GM19452 (cell line): Measurements from ENCODE around the gene LCN1.
"Not testable (repeated sequence)": the region's sequence is repeated elsewhere in the genome, so short reads cannot be mapped to it uniquely, and the experiment has no call there.

ENCODE experiments used
- ATAC-seq: cut with Tn5 transposase; IDR thresholded peaks from one replicate; pipeline ENCODE4 v1.9.1; 2021; ENCODE audit not compliant: unreplicated experiment

The LCN1 gene

GRCh38 chr9:135545646-135546176 lies 24.5 kb downstream of the LCN1 start, which contains the start of gene OBP2A:
Gene OBP2A, plus strand, starts transcription at chr9:135546126. Its CDS starts 55 bp downstream, at chr9:135546181.
- not testable (repeated sequence) for ATAC-seq

DNA sequence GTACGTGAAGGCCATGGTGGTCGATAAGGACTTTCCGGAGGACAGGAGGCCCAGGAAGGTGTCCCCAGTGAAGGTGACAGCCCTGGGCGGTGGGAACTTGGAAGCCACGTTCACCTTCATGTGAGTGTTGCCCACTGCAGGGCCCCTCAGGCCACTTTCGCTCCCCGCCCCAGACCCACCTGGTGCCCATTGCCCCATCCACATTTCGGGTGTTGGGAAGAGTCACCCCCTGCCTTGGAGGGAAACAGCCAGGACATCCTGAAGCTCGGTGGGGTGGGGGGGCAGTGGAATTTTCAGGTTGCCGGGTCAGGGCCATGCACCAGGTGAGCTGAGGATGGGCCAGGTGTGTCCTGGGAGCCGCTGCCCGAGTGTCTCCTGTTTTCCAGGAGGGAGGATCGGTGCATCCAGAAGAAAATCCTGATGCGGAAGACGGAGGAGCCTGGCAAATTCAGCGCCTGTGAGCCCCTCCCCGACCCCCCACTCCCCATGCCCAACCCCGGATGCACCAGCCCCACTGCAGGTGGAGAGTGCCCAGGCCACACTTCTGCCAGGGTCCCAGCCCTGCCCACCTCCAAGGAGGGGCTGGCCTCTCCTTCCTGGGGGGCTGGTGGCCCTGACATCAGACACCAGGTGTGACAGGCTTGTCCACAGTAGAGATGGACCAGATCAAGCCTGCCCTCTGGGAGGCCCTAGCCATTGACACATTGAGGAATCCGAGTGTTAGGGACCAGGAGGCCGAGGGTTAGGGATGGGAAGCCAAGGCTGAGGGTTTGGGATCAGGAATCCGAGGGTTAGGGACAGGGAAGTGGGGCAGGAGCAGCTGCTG lies 25.8 kb downstream of the LCN1 start:
- not testable (repeated sequence) for ATAC-seq

DNA sequence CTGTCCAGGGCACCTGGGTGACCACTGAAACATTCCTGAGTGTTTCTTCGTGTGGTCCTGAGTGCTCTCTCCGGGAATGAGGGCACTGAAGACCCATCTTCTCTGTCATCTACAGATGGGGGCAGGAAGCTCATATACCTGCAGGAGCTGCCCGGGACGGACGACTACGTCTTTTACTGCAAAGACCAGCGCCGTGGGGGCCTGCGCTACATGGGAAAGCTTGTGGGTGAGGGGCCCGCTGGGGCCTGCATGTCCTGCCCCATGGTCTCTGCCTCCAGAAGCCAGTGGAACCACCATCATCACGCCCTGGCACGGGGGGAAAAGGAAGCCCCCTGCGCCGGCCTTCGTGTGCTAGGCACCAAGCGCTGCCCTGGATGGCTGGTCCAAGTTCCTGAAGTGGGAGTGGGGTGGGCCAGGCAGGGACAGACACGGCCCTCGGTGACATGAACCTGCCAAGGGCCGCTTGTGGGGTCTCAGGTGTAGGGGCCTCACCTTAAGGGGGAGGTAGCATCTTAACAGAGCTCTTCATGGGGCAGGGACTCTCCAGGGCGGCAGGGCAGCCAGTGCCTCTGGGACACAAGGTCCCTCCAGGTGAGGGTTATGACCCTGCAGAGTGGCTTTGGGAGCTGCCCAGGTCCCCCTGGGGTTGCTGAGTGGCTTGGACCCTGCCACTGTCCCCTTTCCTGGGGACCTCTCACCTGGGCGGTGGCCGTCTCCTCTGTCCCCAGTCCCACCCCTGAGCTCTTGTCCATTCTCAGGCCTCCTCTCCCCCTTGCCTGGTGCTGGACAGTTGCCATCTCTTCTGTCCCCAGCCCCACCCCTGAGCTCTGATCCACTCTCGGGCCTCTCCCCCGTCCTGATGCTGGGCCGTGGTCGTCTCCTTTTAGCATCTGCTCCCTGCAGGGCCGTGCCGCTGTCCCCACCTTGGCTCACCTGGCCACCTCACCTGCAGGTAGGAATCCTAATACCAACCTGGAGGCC lies 26.8 kb downstream of the LCN1 start:
- ATAC-seq = no peak

DNA sequence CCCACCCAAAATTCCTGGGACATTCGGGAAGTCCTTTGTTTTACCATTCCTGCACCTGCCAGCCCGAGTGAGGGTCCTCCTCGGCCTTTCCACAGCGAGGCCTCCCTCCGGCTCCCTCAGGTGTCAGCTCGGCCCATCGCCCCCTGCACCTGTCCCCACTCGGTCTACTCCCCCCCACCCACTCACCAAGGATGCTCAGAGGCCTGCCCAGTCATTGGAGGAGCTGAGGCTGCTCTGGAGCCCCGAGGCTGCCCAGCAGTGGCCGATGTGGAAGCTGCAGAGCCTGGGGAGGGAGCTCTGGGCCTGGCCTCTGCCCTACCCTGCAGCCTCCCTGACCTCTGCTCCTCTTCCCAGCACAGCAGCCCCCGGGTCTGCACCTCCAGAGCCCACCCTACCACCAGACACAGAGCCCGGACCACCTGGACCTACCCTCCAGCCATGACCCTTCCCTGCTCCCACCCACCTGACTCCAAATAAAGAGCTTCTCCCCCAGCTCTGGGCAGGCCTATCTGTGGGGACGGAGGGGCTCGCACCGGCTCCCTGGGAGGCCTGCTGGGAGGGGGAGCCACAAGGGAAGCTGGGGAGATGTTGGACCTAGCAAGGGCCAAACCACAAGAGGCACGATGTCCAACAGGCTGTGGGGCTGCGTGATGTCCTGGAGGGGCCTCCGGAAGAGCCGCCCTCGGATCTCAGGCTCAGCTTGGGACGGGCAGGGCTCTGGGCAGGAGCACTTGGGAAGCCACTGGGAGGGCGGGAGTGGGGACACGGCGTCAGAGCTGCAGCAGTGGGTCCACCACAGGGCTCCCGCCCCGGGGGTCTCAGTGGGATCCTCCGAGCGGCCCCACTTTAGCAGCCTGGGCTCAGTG lies 28.5 kb downstream of the LCN1 start:
- not testable (repeated sequence) for ATAC-seq

DNA sequence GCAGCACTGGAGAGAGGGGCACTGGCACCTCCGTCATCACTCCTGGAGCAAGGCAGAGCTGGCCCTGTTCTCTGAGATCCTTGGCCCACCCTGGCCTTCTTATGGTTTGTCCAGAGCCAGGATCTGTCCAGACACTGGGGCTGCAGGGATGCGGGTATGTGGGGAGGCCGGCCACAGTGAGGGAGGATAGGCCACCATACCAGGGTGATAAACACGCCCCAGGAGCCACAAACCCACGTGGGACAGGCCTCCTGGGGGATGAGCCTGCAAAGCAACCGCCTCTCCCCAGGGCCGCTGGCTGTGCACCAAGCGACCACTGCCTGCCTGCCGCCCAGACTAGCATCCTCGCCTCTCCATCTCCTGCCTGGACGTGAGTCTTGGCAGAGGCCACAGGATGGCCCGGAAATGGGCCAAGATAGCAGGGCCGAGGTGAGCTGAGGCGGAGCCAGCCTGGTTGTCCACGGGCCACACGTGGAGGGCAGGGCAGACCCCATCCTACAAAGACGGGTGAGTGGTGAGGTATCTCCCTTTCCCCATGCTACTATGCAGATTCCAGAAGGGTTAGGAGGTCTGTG lies 29.2 kb downstream of the LCN1 start:
- no peak for ATAC-seq

- ATAC-seq = no peak
Measured at GRCh38 chr9:135551031-135551430, 29.8 kb downstream of the LCN1 start.

DNA sequence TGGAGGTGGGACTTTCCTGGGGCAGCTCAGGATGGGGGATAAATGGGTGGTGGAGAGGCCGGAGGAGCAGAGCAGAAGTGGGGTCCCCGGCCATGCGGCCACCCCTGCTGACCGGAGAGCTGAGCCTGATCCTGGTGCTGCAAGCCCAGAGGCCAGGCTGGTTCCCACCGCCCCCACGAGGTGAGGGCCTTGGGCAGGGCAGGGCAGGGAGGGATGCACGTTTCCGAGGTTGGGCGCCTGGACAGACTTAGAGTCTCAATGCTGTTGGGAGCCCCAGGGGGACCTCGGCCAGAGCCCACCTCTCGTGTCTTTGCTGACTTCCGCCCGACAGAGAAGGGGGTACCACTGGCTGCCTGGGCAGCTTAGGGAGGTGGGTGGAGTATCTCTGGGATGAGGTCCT lies 30.2 kb downstream of the LCN1 start:
- ATAC-seq = no peak

GRCh38 chr9:135552021-135552697 lies 30.9 kb downstream of the LCN1 start:
- no peak for ATAC-seq

DNA sequence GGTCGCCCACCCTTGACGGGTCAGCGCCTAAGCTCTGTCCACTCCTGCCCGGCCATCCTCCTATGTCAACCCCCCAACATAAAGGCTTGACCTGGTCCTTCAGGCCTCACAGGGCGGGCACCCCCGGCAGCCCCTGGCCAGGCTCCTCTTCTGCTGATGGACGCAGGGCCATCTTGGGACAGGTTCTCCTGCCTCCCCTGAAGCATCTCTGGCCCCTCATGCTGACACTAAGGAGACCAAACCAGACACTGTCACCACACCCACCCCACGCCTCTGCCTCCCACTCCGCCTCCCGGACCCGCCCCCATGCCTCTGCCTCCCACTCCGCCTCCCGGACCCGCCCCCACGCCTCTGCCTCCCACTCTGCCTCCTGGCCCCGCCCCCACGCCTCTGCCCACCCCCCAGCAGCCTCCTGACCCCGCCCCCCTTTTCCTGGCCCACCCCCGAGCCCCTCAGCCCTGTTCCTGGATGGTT lies 31.5 kb downstream of the LCN1 start:
- no peak for ATAC-seq

DNA sequence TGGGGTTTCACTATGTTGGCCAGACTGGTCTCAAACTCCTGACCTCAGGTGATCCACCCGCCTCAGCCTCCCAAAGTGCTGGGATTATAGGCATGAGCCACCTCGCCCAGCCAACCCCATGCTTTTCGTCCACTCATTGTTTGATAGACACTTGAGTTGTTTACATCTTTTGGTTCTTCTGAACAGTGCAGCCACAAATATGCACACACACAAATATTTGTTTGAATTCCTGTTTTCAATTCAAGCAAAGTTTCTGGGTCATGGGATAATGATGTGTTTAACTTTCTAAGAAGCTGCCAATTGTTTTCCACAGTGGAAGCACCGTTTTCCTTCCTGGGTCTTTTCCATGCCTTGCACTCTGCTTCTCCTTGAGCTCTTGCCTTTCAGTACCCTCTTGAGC lies 33.5 kb downstream of the LCN1 start:
- no peak for ATAC-seq

GRCh38 chr9:135555203-135555602 lies 34.0 kb downstream of the LCN1 start:
- ATAC-seq = no peak

DNA sequence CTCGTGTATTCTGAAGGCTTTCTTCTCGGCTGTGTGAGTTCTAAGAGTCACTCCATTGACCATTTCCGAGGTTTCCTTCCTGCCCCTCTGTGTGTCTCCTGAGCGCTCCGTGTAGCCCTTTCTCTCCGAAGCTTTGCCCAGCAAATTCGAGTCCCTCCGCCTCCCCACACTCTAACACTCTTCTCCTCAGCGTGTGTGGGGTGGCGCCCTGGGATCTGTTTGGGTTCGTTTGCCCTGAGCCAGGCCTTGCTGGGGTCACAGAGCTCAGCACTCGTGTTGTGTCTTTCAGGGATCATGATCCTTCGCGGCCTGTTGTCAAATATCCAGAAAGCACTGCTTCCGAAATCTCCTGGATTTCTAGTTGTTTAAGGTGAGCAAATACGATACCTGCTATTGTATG lies 34.7 kb downstream of the LCN1 start:
- ATAC-seq = no peak

- ATAC-seq = no peak
Measured at GRCh38 chr9:135559606-135560005, 38.4 kb downstream of the LCN1 start.

DNA sequence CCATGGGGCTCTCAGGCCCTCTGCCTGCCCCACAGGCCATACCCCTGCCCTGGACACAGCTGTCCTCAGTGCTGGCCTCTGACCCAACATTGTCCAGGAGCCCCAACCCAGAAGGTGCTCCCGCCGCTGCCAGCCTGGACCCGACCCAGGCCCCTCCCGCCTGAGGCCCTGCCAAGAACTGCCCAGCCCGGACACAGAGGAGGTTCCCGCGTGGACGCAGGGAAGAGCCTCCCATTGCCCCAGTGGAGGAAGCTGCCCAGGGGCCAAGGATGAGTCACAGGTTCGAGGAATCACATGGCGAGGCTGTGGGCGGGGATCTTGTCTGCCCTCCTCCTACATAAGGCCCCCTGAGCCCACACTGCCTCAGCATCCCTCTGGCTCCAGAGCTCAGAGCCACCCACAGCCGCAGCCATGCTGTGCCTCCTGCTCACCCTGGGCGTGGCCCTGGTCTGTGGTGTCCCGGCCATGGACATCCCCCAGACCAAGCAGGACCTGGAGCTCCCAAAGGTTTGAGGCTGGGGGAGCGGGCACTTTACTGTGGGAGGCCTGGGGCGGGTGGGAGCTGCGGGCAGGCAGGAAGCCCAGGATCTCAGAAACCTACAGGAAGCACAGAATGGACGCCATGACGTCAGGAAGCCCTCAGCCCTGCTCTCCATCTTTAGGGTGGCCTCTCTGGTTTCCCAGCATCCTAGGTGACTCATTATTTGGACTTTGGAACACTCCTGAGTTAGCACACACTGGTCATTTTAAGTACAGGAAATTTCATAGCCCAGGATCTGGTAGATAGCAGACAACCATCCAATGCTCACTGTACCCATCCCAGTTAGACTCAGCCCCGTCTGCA lies 40.4 kb downstream of the LCN1 start, which contains the start of gene PAEP:
Gene PAEP (plus strand): TSS at position 366 of the 844 bp plus-strand sequence.
- ATAC-seq = no peak

DNA sequence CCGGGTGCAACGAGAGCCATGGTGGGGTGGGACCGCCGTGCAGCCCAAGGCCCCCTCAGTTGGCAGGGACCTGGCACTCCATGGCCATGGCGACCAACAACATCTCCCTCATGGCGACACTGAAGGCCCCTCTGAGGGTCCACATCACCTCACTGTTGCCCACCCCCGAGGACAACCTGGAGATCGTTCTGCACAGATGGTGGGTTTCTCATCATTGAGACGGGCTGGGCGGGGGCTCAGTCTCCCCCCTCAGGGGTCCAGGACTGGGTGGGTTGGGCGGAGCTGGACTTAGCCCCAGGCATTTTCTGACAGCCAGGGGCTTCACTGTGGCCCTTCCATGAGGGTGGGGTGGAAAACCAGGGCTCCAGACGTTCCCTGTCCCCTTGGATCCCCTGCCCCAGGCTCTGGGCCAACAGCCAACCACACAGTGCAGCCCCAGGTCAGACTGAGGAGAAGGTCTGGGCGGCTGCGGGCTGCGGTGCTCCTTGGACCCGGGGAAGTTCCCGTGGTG lies 41.0 kb downstream of the LCN1 start:
- no peak for ATAC-seq

DNA sequence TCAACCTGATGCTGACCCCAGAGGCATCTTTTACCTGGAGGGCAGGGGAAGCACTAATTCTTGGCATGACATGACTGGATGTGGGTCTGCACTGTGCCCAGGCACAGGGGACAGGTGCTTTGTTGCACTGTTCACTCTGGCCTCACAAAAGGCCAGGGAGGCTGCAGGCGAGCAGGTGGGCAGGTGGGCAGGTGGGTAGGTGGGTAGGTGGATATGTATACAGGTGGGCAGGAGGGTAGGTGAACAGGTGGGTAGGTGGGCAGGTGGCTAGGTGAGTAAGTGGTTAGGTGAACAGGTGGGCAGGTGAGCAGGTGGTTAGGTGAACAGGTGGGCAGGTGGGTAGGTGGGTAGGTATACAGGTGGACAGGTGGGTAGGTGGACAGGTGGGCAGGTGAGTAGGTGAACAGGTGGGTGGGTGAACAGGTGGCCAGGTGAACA lies 41.8 kb downstream of the LCN1 start:
- ATAC-seq = no peak

DNA sequence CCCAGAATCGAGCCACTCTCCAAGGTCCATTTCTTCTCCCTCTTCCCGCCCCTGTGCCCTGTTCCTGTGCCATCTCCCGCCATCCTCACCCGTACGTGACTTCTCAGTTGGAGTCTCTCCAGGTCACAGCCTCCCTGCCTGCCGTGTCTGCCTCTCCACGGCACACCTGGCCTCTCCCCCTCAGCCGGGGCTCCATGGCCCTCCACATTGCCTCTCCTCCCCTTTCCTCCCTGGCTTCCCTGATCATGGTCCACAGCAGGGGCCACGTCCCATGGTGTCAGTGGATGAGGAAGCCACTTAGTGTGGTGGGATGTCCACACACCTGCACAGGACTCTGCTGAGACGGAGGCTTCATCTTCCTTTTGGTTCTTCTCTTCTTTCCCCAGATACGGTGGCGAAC lies 42.6 kb downstream of the LCN1 start:
- ATAC-seq = no peak

- no peak for ATAC-seq
Measured at GRCh38 chr9:135565141-135565628, 43.9 kb downstream of the LCN1 start.
